Stimulated activated CD4-positive, alpha-beta T cell treated with anti-CD3 and anti-CD28 coated beads, TNF-alpha, amount 100 ng/mL, for 24 hours (primary cell): ENCODE data around the gene SCFD2.
"Not testable (repeated sequence)": the region's sequence is repeated elsewhere in the genome, so short reads cannot be mapped to it uniquely, and the experiment has no call there.

Experiments used
- DNase-seq, 3 experiments: peaks; one replicate each; pipeline ENCODE4 v3.0.0-alpha.2; 2020; ENCODE audit warnings: low read depth in 3 of 3

Gene SCFD2

DNA sequence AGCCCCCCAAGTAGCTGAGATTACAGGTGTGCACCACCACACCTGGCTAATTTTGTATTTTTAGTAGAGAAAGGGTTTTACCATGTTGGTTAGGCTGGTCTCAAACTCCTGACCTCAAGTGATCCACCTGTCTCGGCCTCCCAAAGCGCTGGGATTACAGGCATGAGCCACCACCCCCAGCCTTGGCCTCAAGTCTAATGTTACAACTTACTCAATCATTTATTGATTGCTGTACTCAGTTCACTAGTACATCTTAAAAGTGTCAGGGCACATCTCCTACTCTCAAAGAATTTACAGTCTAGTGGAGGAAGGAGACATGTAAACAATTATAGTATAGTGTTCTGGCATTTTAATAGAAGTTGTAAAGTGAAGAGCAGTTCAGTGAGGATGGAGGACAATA, 19.5 kb downstream of the SCFD2 start:
- not testable (repeated sequence) for DNase-seq

DNA sequence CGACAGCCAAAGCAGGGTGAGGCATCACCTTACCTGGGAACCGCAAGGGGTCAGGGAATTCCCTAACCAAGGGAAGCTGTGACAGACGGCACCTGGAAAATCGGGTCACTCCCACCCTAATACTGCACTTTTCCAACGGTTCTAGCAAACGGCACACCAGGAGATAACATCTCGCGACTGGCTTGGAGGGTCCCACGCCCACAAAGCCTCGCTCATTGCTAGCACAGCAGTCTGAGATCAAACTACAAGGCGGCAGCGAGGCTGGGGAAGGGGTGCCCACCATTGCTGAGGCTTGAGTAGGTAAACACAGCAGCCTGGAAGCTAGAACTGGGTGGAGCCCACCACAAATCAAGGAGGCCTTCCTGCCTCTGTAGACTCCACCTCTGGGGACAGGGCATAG, 25.7 kb downstream of the SCFD2 start:
- not testable (repeated sequence) for DNase-seq

DNA sequence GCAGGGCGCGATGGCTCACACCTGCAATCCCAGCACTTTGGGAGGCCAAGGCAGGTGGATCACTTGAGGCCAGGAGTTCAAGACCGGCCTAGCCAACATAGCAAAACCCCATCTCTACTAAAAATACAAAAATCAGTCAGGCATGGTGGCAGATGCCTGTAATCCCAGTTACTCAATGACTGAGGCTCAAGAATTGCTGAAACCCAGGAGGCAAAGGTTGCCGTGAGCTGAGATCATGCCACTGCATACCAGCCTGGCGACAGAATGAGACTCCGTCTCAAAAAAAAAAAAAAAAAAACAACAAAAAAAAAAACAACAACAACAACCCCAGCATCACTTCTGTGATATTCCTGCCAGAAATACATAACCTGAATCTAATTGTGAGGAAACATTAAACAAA, 30.9 kb downstream of the SCFD2 start:
- DNase-seq, result not testable (repeated sequence)

DNA sequence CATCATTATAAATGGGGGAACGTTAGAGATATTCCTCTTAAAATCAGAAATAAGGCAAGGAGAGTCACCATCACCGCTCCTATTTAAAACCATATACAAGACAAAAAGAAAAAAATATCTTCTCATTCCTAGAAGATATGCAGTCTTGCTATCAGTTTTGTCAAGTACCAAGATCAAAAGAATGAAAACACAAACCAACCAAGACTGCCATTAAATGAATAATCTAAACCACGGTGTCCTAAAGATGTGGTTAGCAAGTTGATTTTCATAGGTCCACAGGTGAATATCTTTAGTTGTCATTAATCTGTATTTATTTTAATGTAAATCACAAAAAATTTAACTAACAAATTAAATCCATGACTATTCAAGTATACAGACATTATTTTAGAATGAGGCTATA, 39.3 kb downstream of the SCFD2 start:
- no peak for DNase-seq

DNA sequence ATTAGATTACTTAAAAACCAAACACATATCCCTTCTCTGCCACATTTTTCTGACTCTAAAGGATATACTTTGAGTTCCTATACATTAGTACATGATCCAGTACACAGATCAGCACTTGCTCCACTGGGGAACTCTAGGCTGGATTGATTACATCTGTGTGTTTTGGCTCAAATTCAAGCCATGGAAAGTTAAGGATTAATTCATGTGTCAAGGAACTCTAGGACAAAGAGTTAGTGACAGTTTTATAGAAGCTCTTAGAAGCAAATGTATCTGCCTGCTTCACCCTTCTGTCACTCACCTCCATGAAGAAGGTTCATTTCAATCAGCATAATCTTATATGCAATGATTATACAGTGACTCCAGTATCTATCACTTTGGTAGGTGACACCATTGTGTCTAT, 43.2 kb downstream of the SCFD2 start:
- DNase-seq, result no peak

DNA sequence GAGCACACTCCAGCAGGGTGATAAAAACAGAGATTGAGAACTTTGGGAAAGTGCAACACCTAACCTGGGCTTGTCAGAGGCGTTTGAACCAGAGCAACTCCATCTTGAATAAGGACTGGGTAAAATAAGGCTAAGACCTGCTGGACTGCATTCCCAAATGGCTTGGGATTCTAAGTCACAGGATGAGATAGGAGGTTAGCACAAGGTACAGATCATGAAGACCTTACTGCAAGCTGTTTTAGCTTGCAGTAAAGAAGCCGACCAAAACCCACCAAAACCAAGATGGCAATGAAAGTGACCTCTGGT, 43.9 kb downstream of the SCFD2 start:
- no peak for DNase-seq

DNA sequence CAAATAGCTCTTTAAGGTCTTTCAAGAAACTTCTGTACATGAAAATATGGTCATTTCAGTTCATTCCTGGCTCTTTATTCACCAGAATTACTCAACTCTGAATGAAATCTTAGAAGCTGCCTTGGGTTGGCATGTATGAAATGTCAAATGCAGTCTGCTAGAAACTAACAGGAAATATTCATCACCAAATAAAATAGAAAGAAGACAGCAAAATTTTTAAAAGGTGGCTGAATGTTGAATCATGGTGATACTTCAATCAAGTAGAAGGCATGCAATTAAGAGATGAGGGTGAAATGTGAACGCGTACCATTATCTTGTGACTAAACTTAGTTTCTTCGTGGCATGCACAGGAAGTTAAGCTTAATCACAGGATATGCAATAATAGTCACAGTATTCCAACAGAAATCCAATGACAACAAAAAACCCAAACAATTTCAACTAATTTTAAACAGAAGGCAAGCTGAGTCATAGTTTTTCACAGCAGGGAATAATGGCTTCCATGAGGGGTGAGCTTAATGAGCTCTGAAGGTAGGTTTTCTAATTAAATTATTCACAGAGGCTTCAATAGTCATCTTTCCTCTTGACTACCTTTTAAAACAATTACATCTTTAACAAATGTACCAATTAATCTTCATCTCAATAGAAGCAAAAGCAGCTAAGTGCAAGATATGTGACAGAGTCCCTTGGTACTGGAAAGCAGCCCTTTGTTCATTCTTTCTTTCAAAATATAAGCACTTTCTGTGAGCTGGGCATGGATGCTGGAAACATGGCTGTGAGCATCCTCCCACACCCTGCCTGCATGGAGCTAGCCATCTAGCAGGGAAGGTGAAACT, 44.5 kb downstream of the SCFD2 start:
- no peak for DNase-seq

DNA sequence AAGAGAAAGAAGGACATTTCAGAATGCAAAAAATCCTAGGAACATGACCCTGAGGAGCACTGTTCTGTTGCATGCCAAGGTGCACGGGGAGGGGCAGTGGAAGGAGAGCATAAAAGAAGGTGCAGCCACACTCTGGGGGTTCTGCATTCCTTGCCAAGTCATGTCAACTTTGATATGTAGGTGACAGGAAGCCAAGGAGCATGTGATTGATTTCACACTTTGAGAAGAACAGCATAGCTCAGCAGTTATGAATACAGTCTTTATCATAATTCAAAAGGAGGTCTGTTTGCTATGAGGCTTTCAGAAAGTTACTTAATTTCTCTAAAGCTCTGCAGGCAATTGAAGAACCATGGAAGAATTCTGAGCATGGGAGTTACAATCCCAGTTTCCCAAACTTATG, 50.6 kb downstream of the SCFD2 start:
- DNase-seq, result no peak

DNA sequence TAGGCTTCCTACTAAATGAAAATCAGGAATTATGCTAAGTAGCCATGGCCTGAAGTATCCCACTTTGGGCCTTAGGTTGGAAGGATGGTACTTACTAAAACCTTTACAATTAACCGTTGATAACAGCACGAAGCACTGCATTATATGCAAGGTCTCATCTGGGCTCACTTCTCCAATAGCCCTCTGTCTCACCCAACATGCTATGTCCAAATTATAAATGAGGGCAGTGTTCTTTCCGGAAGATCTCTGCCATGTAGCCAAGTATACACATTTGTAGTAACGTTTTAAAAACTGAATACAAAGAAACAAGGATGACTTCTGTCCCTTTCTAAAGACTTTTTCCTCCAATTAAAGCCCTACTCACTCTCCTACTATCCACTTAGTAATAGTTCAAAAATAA, 51.6 kb downstream of the SCFD2 start:
- DNase-seq, result no peak

DNA sequence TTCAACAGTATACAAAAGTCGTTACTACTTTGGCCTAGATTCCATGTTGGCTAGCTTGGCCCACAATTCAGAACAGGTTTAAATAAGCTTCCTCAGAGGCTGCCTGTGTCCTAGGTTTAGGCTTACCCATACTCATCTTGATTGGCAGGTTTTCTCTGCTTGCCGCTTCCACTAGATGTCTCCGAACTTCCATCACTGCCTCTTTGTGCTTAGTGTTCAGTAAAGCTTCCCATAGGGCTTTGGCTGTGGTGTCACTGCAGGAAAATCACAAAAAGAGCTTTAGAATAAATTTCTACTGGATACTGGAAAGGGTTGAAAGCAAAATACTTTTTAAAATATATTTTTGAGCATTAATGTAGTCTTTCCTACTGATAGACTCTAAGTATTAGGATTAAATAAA, 52.4 kb downstream of the SCFD2 start:
- DNase-seq, result no peak

DNA sequence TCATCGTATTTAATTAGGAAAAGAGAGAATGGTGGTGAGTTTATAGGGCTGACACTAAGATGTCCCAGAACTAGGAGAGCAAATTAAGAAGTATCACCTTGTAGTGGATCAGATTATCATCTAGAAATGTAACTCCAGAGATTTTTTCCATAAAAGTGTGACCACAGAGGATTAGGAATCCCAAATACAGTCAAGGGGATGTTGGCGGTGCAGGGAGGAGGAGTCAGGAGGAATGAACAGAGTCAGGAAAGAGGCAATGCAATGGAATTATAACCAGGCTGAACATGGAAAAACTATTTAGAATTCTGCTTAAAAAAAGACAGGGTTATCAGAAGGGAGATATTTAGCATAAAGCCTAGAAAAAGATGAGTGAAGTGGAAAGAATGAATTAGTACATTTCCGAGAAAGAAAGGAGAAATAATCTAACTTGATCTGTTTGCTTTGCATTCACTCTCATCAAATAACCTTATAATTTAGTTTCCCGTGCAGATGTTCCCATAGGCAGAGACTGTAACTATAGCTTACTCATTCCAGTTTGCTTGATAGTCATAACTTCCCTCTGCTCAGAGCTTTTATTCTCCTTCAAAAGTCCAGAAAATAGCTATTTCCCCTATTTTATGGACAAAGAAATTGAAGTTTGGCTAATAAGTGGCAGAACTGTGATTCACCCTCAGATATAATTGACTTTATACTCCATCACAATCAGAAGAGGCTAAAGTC, 56.4 kb downstream of the SCFD2 start:
- DNase-seq, result no peak

DNA sequence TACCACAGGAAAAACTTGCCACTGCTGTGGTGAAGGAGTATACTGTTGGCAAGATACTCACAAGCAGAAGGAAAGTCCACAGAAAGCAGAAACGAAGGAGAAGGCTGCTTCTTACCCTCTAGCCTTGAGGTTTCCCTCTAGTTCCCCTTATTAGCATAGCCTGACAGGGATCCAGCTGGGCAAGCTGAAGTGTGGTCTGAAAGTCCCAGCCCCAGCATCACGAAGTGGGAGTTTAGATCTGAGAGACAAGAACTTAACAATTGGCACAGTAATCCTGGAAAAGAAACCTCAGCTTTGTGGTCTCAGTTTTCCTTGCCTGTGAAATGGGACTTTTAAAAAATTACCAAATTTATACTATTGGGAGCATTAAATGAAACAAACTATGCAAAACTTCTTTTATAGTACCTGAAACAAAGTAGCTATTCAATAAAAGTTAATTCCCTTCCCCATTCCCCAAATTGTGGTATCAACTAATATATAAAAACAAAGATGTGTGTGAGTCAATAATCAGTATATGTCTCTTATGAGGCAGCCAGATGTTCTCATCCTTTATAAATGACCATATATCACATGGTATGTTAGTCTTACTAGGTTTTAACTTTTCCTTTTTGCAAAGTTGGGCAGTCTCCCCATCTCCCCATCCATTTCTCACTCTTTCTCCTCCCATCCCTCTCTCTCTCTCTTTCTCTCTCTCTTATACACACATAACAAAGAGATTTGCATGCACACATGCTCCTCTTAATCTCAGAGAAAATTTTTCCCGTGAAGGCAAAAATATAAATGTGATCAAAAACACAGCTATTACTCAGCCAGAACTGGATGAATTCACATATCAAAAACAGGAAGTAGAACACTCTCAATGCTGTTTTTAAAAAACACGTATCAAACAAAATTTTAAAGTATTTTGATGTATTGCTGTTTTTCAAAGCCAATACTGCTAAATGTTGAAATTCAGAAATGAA, 57.8 kb downstream of the SCFD2 start:
- no peak for DNase-seq

DNA sequence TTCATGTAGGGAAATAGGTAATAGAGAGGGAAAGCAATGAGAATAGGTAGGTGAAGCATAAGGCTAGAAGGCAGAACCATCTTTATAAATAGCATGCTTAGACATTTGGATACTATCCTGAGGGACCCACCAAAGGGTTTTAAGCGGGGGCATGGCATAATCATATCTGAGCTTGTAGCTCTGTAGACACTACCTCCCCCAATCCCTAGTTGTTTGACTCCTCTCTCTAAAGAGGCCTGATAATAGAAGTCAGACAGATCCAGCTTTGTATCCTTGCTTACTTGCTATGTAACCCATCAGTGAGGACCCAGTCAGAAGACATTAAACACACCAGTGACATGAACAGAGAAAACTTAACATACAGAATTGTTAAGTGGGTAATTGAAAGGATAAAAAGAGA, 58.7 kb downstream of the SCFD2 start:
- DNase-seq, result no peak

DNA sequence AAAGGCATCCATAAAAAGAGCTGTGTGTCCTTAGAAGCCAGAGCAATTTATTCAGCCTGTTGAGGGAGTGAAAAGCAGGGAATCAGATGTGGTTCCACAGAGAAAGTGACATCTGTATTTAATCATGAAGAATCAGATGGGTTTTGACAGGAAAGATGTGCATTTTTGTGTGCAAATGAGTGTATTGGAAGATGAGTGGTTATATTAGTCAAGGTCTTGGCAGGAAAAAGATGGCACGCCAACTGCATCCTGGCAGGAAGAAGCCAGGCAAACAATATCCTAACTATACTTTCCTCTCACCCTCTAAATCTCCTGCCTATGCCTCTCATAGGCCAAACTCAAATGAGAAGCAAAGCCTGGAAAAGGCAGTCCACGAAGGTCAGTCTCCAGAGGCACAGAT, 59.1 kb downstream of the SCFD2 start:
- no peak for DNase-seq

DNA sequence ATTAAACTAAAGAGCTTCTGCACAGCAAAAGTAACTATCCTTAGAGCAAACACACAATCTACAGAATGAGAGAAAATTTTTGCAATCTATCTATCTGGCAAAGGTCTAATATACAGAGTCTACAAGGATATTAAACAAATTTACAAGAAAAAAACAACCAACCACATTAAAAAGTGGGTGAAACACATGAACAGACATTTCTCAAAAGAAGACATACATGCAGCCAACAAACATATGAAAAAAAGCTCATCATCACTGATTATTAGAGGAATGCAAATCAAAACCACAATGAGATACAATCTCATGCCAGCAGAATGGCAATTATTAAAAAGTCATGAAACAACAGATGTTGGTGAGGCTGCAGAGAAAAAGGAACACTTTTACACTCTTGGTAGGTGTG, 73.7 kb downstream of the SCFD2 start:
- DNase-seq, result not testable (repeated sequence)

DNA sequence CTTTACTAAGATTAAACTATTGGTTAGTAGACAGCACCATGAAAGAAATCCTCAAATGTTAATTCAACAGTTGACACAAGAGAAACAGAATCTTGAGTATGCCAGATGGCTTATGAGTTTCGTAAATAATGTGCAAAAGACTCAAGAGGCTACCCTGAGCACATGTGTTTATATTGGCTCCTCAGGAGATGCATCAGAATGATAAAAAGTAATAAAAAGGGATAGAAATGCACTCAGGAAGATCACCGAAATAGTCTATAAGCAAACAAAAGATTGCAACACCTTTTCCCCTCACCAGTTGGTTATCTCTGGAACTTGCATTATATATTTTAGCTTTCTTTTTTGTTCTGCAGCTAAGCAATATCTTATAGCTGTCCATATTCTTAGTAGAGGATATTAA, 84.4 kb downstream of the SCFD2 start:
- no peak for DNase-seq

DNA sequence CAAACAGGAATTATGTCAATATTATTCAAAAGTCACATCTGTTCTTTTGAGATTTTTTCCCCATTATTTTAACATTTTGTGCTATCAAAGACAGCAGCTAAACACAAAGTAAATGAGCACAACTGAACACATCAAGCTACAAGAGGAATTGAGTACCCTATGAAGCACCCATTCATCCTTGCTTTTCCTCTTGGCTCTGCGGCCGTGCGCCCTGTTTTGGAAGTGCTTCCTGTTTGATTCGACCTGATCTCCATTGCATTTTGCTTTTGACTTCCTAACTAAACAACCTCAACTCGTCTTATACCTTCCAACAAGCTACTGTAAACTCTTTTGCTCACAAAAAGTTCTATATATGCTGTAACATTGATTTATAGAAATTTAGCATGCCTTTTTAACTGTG, 85.0 kb downstream of the SCFD2 start:
- no peak for DNase-seq

DNA sequence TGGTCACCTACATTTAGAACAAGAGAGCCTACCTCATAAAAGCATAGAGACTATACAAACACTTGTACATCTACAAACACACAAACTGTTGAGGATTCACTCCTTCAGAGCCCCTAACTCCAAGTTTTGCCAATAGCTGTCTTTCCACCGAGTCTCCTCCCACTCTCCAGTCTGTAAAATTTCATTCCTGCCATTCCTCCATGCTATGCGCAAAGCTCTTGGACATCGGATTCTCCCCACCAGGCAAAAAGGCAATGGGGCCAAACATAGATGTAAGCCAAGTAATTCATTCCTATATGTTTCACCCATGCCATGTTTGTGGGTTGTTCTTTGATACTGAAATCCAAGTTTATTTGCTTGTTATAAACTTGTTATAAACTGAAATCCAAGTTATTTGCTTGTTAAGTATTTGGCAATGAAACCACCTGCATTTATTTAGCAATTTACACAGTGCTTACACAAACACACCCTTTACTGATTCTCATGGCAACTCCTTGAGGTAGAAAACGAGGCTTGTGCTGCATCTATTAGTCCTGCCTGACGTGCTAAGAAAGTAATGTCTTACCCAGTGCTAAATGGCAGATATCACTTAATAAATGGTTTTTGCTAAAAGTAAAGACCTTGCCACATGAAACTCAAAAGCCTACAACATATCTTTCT, 91.1 kb downstream of the SCFD2 start:
- DNase-seq, result no peak

DNA sequence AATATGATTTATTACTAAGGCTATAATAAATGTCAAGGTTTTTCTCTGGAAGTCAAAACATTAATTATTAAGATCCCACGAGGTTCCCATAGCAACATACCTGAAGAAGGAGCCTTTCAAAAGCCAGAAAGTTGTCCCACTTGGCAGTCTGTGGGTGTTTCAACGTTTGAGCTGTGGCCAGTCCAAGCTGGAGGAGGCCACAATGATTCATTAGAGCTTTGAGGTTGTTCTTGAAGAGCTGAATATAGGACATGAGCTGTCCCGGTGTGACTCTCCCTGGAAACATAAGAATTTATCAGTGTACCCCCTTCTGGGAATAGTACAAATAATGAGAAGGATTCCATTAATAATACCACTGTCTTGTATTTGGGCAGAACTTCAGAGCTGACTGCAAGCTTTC, 92.1 kb downstream of the SCFD2 start:
- no peak for DNase-seq

DNA sequence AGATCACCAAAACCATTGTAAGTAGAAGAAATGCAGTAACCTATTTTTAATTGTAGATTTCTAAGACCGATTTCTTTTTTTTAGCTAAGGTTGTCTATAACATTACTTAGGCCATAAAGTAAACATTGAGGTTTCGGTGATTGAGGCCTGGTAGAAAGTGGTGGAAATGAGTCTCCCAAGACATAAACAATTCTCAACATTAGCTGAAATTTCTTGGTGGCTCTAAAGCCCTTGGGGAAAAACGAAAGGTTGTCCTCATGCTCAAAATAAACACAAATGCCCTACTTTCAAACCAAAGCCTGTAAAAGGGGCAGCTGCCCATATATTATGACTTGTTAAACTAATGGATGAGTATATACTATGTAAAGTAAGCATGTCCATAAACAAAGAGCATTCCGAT, 98.8 kb downstream of the SCFD2 start:
- DNase-seq, result no peak

DNA sequence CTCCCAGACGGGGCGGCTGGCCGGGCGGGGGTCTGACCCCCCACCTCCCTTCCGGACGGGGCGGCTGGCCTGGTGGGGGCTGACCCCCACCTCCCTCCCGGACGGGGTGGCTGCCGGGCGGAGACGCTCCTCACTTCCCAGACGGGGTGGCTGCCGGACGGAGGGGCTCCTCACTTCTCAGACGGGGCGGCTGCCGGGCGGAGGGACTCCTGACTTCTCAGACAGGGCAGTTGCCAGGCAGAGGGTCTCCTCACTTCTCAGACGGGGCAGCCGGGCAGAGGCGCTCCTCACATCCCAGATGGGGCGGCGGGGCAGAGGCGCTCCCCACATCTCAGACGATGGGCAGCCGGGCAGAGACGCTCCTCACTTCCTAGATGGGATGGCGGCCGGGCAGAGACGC, 109.9 kb downstream of the SCFD2 start:
- not testable (repeated sequence) for DNase-seq

DNA sequence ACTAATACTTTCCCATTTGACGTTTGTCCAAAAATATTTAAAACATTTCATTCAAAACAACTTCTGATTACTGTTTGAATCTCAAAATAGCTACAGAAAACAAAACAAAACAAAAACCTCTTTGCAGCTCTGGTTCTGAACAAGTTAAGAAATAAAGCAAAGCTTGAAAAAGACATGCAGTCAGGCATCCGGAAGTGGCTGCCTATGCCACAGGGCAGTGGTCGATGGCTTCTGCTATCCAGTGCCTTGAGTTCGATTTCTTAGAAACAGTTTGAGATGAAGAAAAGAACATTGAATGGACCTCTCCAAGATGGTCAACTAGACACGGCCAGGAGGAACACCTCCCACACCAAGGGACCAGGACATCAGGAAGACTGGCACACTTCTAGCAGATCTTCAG, 125.3 kb downstream of the SCFD2 start:
- DNase-seq, result no peak
